Lower lobe of right lung (tissue), 2 donors: ENCODE measurements around the gene DIDO1. TPM values are rescaled to one million over a fixed set of nuclear protein-coding genes. Genes with fewer than 3 reads are reported as not detected.
A peak's percentile ranks its signal among the peaks of the same experiment; 100 is the strongest.
"Not testable (repeated sequence)": the region's sequence is repeated elsewhere in the genome, so short reads cannot be mapped to it uniquely, and the experiment has no call there.

Source experiments
- ATAC-seq, 2 donors: fragments of 200-7000 bp; cut with Tn5 transposase; one replicate each; pipeline ENCODE4 v1.9.1; 2020 to 2022; ENCODE audit warnings: mild to moderate bottlenecking in 2 of 2, moderate library complexity in 2 of 2
- DNase-seq: peaks from one replicate; pipeline ENCODE4 v3.0.0-alpha.2; 2020
- H3K27ac ChIP-seq: fragments of 200-600 bp; one replicate; pipeline ENCODE4 v1.8.0; 2022
- H3K27me3 ChIP-seq: fragments of 200-600 bp; one replicate; pipeline ENCODE4 v1.8.0; 2022; ENCODE audit warnings: low read depth
- H3K36me3 ChIP-seq: fragments of 200-600 bp; one replicate; pipeline ENCODE4 v1.8.0; 2022; ENCODE audit warnings: mild to moderate bottlenecking
- H3K4me1 ChIP-seq: fragments of 200-600 bp; one replicate; pipeline ENCODE4 v1.8.0; 2022
- H3K4me3 ChIP-seq: fragments of 200-600 bp; one replicate; pipeline ENCODE4 v1.8.0; 2022; ENCODE audit warnings: mild to moderate bottlenecking
- H3K9me3 ChIP-seq: fragments of 200-600 bp; one replicate; pipeline ENCODE4 v1.8.0; 2022
- CTCF ChIP-seq: fragments of 200-600 bp; IDR thresholded peaks from one replicate; pipeline ENCODE4 v1.8.0; 2022; ENCODE audit warnings: antibody characterized with exemption, mild to moderate bottlenecking
- intact Hi-C: fragments of 100-400 bp; cut with DNase I; formaldehyde crosslinking; loops from one replicate; pipeline ENCODE4 v1.11.0; 2022
- total RNA-seq: library from RNA; stranded (reverse); fragmentation: NEBNext Ultra II Directional; extraction: Animal tissue kit (Norgen Biotek cat#: 25700); gene quantifications from one replicate; pipeline ENCODE4 v1.2.1, GENCODE V29; 2021
- donor health status: DM: no; HTN: yes; CAD: no; lungs with severe emphysema.

Gene DIDO1
- total RNA-seq, 1 donor from 2014 or later: 54.6 TPM

- TF ChIP-seq CTCF: no peak
- H3K9me3 ChIP-seq: no peaks in the 10 kb centered on the region
- DNase-seq (no peak), ATAC-seq (no peak)
- peak overlapping the region; percentile 98 for H3K4me3 ChIP-seq
- intact Hi-C loops: no loop called here
- H3K4me1 ChIP-seq: peaks cover 82% of the 10 kb centered on the region
- no peaks in the 10 kb centered on the region for H3K27me3 ChIP-seq
- peak overlapping the region; percentile 98 for H3K27ac ChIP-seq
- H3K36me3 ChIP-seq: no peaks in the 10 kb centered on the region
These were observed 1.3 kb downstream of the DIDO1 start for GRCh38 chr20:62925076-62925419.

GRCh38 chr20:62924442-62925075, 1.7 kb downstream of the DIDO1 start:
- no peak for TF ChIP-seq CTCF
- intact Hi-C loops: no loop called here
- Histone ChIP-seq H3K27ac (peak overlapping the region; percentile 98), H3K4me3 (peak overlapping the region; percentile 98), H3K9me3 (no peaks in the 10 kb centered on the region), H3K36me3 (no peaks in the 10 kb centered on the region), H3K27me3 (no peaks in the 10 kb centered on the region), H3K4me1 (peaks cover 82% of the 10 kb centered on the region)
- peak; percentile 38 for DNase-seq
- ATAC-seq: no peak

- peak overlapping the region; percentile 98 for H3K27ac ChIP-seq
- intact Hi-C loops: no loop called here
- H3K4me3 ChIP-seq: peak overlapping the region; percentile 98
These were observed 2.5 kb downstream of the DIDO1 start for GRCh38 chr20:62923669-62924441.

GRCh38 chr20:62923059-62923668, 3.1 kb downstream of the DIDO1 start:
- H3K36me3 ChIP-seq, H3K27me3 ChIP-seq, intact Hi-C loops, H3K9me3 ChIP-seq: not testable (repeated sequence)
- Histone ChIP-seq H3K27ac (peak overlapping the region; percentile 56), H3K4me1 (peaks cover 87% of the 10 kb centered on the region), H3K4me3 (peak overlapping the region; percentile 98)
- ATAC-seq (peak in 1 of 2 donors; percentile 15), DNase-seq (peak; percentile 23)

More at GRCh38 chr20:62923669-62924441, 2.5 kb downstream of the DIDO1 start:
- H3K4me1 ChIP-seq: peaks cover 85% of the 10 kb centered on the region
- no peaks in the 10 kb centered on the region for H3K9me3 ChIP-seq
- no peaks in the 10 kb centered on the region for H3K36me3 ChIP-seq
- TF ChIP-seq CTCF: no peak
- DNase-seq (no peak), ATAC-seq (no peak)
- no peaks in the 10 kb centered on the region for H3K27me3 ChIP-seq

GRCh38 chr20:62922451-62922921, 3.8 kb downstream of the DIDO1 start:
- intact Hi-C loops: no loop called here
- Histone ChIP-seq H3K36me3 (no peaks in the 10 kb centered on the region), H3K27me3 (no peaks in the 10 kb centered on the region), H3K27ac (peak overlapping the region; percentile 56), H3K9me3 (no peaks in the 10 kb centered on the region), H3K4me3 (peak overlapping the region; percentile 6), H3K4me1 (peaks cover 87% of the 10 kb centered on the region)
- no peak for TF ChIP-seq CTCF
- DNase-seq (peak; percentile 32), ATAC-seq (peak in 1 of 2 donors; percentile 2)
